COLO829 (cell line): ENCODE measurements around the gene PLD1.
"Not testable (repeated sequence)": the region's sequence is repeated elsewhere in the genome, so short reads cannot be mapped to it uniquely, and the experiment has no call there.

Experiments
- DNase-seq: peaks from one replicate; pipeline ENCODE4 v3.0.0; 2012; ENCODE audit warnings: low spot score

The PLD1 gene

GRCh38 chr3:171772427-171773056 lies 37.7 kb downstream of the PLD1 start:
- peak; percentile 94 for DNase-seq

DNA sequence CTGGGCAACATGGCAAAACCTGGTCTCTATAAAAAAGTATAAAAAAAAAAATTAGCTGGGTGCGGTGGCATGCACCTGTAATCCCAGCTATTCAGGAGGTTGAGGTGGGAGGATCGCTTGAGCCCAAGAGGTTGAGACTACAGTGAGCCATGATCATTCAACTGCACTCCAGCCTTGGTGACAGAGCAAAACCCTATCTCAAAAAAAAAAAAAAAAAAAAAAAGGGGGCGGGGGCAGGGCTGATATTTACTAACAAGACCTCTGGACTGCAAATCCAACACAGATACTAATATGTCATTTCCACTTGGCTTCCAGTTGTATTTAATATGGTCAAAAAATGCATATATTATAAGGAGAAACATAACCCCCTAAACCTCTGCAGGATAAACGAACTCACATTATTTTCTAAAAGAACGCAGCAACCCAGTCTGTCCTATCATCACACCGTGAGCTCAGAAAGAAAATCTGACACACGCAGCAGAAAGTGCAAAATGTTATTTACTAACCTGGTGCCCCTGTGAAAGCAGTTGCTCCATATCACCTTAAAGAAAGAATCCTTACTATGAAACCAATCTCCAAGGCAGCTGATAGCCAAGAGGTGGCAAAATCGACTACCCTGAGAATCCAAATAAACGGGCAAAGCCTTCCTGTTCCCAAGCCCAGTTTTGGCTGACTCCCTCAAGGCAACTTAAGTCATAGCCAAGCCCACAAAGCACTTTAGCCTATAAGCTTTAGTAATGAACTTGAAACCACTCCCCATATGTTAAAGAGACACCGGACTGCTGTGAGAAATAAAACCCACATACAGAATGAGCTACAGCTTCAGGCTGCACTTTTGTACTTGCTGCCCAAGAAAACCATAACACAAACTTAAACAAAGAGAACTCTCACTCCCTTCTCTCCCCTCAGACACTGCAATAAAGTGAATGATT lies 39.3 kb downstream of the PLD1 start:
- peak; percentile 93 for DNase-seq

- no peak for DNase-seq
These were observed 40.8 kb downstream of the PLD1 start for GRCh38 chr3:171769461-171769860.

DNA sequence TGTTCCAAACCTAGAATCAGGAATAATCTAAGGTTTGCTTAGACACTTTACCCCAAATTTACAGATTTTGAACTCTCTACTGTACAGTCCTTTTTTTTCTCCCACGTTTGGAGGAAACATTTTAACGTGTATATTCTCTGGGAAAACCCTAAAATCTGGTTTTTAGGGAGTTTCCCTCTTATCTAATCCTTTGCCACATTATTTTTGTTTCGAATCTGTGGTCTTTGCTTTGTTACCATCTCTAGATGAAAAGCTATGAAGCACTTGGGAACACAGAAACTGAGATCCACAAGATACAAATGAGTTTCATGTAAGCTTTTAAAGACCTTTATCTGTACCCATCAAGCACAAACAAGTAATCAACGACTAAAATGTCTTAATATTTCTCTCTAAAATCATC lies 41.3 kb downstream of the PLD1 start:
- no peak for DNase-seq

DNA sequence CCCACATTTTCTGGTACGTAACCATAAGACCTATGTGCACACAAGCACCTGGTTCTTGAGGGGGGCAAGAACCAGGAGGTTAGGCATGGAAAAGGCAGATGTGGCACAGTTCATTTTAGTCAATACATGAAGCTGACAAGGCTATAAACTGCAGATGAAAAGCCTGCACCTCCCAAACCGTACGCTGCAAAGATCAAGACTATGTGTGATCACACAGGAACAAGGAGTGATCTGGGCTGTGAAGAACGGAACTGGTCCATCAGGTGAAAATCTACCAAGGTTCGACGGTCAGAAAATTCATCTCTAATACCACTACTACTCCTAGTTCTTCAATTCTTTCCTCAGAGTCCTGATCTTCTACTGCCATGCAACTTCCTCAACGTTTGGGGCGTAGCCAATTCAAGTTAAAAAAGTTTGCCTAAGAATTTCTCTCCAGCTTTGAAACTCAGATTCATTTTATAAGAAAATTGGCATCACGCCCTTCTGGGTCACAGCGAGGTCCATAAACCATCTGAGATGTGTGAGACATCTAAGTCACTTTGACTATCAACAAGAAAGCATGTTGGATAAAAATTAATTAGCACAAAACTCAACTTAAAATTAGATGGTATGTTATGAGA lies 41.9 kb downstream of the PLD1 start:
- DNase-seq: no peak

GRCh38 chr3:171765511-171765887 lies 44.8 kb downstream of the PLD1 start:
- no peak for DNase-seq

GRCh38 chr3:171763392-171763791 lies 46.9 kb downstream of the PLD1 start:
- DNase-seq: no peak

DNA sequence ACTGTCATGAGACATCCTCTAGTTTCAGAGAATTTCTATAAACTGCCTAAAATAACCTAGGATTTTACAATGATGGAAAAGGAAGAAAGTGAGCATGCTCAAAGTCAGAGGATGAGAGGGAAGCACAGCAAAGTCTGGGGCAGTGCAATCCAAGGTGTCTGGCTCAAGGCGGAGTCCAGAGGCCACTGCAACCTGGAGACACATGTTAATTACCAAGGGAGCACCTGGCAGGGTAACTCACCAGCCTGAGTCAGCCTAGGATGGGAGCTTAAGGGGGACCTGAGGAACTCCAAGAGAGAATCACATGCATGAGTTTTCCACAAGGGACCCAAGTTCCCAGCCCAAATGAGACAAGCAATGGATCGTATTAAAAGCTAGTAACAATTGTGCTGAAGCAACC lies 49.8 kb downstream of the PLD1 start:
- no peak for DNase-seq

- DNase-seq: no peak
These were observed 52.2 kb downstream of the PLD1 start for GRCh38 chr3:171758109-171758508.

DNA sequence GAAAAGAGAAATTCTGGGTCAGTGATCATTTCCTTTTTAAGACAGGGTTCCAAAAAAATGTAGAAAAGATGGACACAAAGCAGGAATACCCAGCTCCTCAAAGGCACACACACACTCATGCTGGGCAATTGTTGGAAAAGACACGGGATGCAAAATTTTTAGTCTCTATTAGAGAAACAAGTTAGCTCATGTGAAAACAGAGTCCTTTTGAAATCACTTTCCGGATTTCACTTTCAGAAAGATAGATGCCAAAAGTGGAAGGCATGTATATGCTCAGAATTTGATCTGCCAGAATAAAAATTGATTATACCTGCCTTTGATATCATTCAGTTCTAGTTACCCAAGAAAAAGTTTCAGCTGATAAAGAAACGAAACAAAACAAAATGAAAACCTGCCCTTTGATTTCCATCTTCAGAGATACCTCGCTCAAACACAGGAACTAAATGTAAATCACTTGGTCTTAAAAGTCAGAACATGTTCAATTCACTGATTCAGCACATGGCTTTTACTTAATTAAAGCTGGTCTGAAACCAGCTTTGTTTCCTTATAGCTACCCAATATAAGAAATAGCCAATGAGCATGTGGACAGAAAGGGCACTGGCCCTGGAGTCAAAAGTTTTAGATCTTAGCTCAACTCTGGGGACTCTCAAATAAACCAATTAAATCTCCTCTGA lies 52.8 kb downstream of the PLD1 start:
- DNase-seq: peak; percentile 24

DNA sequence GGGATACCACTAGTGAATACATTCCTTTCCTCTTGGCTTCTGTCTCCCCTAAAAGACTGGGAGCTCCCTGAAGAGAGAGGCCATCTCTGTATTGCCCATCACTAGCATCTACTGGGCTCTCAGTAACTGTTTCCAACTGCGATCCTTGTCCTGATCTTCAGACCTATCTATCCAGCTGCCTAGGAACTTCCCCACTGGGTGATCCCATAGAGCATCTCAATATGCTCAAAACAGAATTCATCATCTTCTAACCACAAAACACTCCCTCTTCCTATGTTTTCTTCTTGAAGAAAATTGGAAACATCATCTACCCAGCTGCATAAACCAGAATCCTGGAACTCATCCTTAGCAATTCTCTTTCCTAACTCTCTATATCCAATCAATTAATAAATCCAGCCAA lies 54.6 kb downstream of the PLD1 start:
- DNase-seq: no peak

DNA sequence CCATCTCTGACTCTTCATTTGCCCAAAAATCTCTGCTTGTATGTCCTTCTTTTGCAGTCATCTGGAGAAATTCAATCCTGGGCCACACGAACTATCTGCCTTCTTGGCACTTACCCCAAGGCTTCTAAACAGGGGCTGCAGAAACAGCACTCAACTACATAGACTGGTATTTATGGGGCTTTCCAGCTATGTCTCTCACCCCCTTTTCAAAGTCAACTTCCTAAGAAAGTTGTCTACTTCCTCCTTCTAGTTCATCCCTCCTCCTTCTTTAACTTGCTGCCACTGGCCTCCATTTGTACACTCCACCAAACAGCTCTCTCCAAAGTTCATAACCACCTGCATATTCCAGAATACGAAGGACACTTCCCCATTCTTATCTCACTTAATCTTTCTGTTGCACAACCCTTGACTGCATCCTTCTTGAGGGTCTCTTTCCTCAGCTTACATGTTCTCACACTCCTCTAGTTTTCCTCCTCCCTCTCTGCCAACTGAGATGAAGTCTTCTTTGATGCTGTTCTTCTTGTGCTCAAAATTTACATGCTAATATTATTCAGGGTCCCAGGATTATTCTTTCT lies 55.2 kb downstream of the PLD1 start:
- no peak for DNase-seq

DNA sequence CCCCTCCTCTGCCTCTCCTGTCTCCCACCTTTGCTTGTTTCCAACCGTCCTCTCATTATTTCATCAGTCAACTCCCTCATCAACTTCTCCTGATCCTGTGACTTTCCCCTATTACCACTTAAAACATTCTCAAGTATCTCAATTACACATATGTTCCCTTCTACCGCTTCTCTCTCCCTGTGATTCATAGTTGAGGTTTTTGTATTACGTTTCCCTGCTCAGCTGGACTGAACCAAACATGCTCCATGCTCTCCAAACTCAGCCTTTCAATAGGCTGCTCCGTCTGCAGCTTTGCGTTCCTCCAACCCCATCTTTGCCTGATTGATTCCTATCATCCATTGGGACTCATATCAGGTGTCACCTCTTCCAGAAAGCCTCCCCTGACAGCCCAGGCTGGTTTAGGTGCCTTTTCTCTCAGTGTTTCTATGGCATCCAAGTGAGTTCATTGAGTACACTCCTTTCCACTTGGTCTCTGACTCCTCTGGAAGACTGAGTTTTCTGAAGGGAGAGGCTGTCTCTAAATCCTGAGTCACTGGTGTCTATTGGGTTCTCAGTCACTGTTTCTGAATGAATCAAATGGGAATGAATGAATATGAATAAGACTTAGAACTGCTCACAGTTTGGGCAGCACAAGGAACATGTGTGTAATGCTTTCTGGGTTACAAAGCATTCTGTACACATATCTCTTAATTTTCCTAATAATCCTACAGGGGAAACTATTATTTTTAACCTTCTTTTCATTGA lies 56.4 kb downstream of the PLD1 start:
- no peak for DNase-seq

DNA sequence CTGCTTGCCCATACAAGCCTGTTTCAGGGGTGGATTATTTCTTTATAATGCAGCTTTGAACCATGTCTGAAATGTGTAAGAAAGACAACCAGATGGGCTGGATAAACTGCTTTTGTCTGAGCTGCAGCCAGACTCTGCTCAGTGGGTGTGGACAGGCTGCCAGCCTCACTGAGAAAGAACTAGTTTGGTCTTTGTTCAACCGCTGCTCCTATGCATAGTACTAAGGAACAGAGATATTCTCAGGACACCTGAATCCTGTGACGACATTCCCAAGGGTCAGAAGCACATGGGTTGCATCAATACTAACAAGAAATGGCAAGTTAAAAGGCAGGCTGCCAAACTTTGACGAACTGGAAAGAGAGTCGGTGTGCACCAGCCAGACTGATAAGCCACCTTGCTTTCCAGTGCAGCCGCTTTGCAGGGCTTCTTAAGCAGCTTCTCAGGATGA lies 57.2 kb downstream of the PLD1 start:
- no peak for DNase-seq

- no peak for DNase-seq
These were observed 58.0 kb downstream of the PLD1 start for GRCh38 chr3:171752329-171752728.

- no peak for DNase-seq
These were observed 61.2 kb downstream of the PLD1 start for GRCh38 chr3:171749124-171749523.

DNA sequence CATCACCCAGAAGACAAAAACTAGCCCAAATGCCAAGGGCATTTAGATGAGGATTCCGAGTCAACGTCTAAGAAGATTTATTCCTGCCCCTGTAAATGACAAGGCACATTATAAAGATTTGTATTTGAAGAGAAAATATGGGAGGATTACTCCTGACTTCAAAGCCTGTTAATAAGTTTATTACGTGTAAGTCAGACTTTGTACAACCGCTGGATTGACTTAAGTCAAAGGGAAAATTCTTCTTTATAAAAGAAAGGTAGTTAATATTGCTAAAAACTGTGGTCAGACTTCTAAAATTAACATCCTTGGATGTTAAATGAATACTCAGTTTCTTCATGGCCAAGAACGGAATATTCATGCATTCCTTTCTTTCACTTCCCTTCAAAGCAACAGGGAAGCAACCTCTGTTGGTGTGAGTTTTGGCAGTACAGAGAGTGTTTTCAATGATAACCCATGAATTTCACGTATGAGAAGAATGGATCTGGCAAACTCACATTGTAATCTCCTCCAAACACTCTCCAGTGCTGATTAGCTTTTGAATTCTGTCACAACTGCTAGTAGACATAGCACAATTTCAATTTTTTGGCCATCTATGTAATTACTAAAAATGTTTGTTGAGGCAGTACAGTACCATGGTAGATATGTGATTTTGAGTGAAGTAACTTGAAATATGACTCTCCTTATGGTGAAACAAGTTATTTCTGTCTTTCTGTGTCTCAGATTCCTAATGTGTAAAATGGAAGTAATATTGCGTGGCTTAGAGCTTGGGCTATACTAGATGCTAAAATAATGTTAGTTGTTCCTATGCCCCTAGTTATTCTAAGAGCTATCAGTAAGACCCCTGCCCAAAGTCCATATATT lies 62.0 kb downstream of the PLD1 start:
- DNase-seq: no peak

- DNase-seq: no peak
These were observed 62.9 kb downstream of the PLD1 start for GRCh38 chr3:171747223-171747920.

GRCh38 chr3:171746320-171747222 lies 63.7 kb downstream of the PLD1 start:
- DNase-seq: not testable (repeated sequence)
